Neutrophil (primary cell): ENCODE measurements around the gene ATP6V1D.
"Not testable (repeated sequence)": the region's sequence is repeated elsewhere in the genome, so short reads cannot be mapped to it uniquely, and the experiment has no call there.

Source experiments
- H3K27ac ChIP-seq: fragments of 200-600 bp; sonication (generic); 2 replicates; pipeline ENCODE4 v1.5.1; 2016; ENCODE audit warnings: mild to moderate bottlenecking, moderate library complexity
- H3K27me3 ChIP-seq: fragments of 200-600 bp; sonication (generic); 2 replicates; pipeline ENCODE4 v1.6.0; 2016; ENCODE audit warnings: mild to moderate bottlenecking
- H3K36me3 ChIP-seq: fragments of 200-600 bp; sonication (generic); 2 replicates; pipeline ENCODE4 v1.5.1; 2017
- H3K4me1 ChIP-seq, 2 experiments: fragments of 200-600 bp in 1 of 2; sonication (generic) in 1 of 2; 1 replicate in 1 of 2; 2 replicates in 1 of 2; pipeline versions ENCODE4 v1.5.1 to v1.6.1; 2013 to 2016; ENCODE audit warnings: low read depth in 1 of 2, low read length in 1 of 2, mild to moderate bottlenecking in 1 of 2, moderate library complexity in 1 of 2; ENCODE audit not compliant: control insufficient read depth in 1 of 2, insufficient read depth in 1 of 2
- H3K4me3 ChIP-seq, 2 experiments: fragments of 200-600 bp in 1 of 2; sonication (generic) in 1 of 2; 1 replicate in 1 of 2; 2 replicates in 1 of 2; pipeline ENCODE4 v1.5.1; 2013 to 2016; ENCODE audit warnings: low read depth in 1 of 2, low read length in 1 of 2, mild to moderate bottlenecking in 1 of 2, moderate library complexity in 1 of 2
- H3K9me3 ChIP-seq: fragments of 200-600 bp; sonication (generic); 2 replicates; pipeline ENCODE4 v1.5.1; 2016
- CTCF ChIP-seq: fragments of 200-600 bp; sonication (generic); IDR thresholded peaks from 2 replicates; pipeline ENCODE4 v1.5.1; 2016; ENCODE audit warnings: antibody characterized with exemption

Gene ATP6V1D

DNA sequence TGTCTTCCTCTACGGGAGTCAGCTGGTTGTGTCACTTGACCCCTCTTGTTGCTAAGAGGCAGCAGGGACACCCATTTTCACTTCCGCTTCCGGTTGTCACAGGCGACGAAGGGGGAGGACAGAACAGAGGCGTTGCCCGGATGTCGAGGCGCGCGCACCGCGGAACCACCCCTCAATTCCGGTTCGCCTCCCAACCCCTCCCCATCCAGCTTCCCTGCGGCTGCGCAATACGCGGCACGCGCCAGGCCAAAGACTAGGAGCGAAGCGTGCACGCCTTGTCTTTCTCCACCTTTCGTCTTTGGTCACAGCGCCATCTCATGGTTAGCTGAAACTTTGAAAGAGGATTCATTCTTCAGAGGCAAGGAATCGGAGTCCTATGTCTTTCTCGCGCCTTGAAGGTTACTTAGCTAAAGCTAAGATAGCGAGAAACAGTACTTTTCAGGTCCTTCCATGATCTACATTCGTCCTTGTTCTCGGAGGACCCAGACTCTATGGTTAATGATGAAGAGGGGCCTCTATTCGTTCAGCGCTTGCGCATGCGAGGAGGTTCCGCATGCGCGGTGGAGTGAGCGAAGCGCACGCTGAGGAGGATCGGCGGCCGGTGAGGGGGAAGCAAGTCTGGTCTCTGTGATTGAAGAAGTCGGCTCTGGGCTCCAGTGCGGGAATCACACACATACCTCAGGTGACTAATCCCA is at the start of gene ATP6V1D, which contains the start of gene EIF2S1:
Gene ATP6V1D (minus strand): TSS at position 30 of the 695 bp plus-strand sequence. CDS start 106 bp downstream, outside the sequence.
Gene EIF2S1 (plus strand): TSS at position 554 of the 695 bp plus-strand sequence. CDS start 4,440 bp downstream, outside the sequence.
- Histone ChIP-seq H3K9me3 (no peaks in the 10 kb centered on the region), H3K36me3 (peaks cover under 1% of the 10 kb centered on the region), H3K27me3 (no peaks in the 10 kb centered on the region), H3K27ac (peak within 1 kb of the TSS; percentile 96), H3K4me3 (peak within 1 kb of the TSS; percentile 81 to 84), H3K4me1 (peaks cover 24 to 29% of the 10 kb centered on the region in 2 experiments)
- peak; percentile 86 for TF ChIP-seq CTCF

DNA sequence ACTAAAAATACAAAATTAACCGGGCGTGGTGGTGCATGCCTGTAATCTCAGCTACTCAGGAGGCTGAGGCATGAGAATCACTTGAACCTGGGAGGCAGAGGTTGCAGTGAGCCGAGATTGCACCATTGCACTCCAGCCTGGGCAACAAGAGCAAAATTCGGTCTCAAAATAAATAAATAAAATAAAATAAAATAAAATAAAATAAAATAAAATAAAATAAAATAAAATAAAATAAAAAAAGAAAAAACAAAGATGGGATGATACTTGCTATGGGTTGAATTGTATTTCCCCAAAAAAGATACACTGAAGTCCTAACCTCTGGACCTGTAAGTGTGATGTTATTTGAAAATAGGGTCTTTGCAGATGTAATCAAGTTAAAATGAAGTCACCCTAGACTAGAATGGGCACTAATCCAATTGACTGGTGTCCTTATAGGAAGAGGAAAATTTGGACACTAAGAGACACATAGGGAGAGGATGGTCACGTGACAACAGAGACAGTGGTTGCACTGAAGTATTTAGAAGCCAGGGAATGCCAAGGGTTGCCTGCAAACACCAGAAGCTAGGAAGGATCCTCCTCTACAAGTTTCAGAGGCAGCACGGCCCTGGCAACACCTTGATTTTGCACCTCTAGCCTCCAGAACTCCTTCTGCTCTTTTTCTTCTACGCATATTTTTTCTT is 48.7 kb upstream of the ATP6V1D start:
- not testable (repeated sequence) for H3K4me1 ChIP-seq, H3K36me3 ChIP-seq, H3K4me3 ChIP-seq, H3K9me3 ChIP-seq, H3K27ac ChIP-seq
- H3K27me3 ChIP-seq: peaks cover 35% of the 10 kb centered on the region

- no peaks in the 10 kb centered on the region for H3K4me1 ChIP-seq
- H3K36me3 ChIP-seq: no peaks in the 10 kb centered on the region
- H3K9me3 ChIP-seq: no peaks in the 10 kb centered on the region
- H3K27me3 ChIP-seq: peaks cover 14% of the 10 kb centered on the region
- no peak overlapping the region for H3K4me3 ChIP-seq
- no peak overlapping the region for H3K27ac ChIP-seq
- TF ChIP-seq CTCF: no peak
Measured at GRCh38 chr14:67405771-67406170, 46.2 kb upstream of the ATP6V1D start.

DNA sequence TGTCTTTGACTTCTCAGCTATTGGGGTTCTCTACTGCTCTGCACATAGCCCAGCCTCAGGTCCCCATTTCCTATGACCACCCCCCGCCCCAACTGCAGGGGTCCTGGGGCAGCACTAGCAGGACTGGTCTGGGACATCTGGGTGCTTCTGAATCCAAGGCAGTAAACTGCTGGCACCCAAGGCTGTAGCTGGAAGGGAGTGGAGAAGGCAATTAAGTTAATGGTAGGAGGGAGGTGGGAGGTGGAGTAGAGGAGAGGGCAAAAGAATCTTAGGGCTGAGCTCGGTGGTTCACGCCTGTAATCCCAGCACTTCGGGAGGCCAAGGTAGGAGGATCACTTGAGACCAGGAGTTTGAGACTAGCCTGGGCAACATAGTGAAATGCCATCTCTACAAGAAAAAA is 40.8 kb upstream of the ATP6V1D start:
- no peaks in the 10 kb centered on the region for H3K36me3 ChIP-seq
- H3K27me3 ChIP-seq: peaks cover 29% of the 10 kb centered on the region
- H3K27ac ChIP-seq: no peak overlapping the region
- H3K4me1 ChIP-seq: no peaks in the 10 kb centered on the region
- no peak overlapping the region for H3K4me3 ChIP-seq
- TF ChIP-seq CTCF: no peak
- no peaks in the 10 kb centered on the region for H3K9me3 ChIP-seq

DNA sequence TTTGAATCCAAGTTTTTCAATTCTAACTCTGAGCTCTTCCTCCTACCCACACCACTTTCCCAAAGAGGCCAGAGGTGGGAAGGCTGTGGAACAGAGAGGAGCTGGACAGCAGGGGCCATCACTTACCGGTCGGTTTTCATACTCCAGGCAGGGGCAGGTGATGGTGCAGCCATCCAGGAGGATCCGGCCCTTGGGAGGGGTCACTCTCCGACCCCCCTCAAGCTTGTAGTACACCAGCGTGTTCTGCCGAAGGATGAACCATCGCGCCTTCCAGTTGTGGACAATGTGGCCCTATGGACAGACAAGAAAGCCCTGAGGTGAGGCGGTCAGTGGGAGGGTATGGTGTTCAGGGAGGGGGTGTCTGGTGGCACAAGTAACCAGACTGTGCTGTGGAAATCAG is 37.9 kb upstream of the ATP6V1D start:
- H3K36me3 ChIP-seq: no peaks in the 10 kb centered on the region
- H3K4me3 ChIP-seq: no peak overlapping the region
- H3K27ac ChIP-seq: no peak overlapping the region
- H3K9me3 ChIP-seq: no peaks in the 10 kb centered on the region
- no peak for TF ChIP-seq CTCF
- H3K27me3 ChIP-seq: peaks cover 20% of the 10 kb centered on the region
- no peaks in the 10 kb centered on the region for H3K4me1 ChIP-seq

- Histone ChIP-seq H3K9me3 (no peaks in the 10 kb centered on the region), H3K27me3 (peaks cover 20% of the 10 kb centered on the region), H3K4me3 (no peak overlapping the region), H3K4me1 (no peaks in the 10 kb centered on the region), H3K27ac (no peak overlapping the region), H3K36me3 (no peaks in the 10 kb centered on the region)
- no peak for TF ChIP-seq CTCF
Measured at GRCh38 chr14:67396381-67396970, 36.9 kb upstream of the ATP6V1D start.
